SK-N-SH (cell line): ENCODE results near the gene UBE2S. TPM values are rescaled to one million over a fixed set of nuclear protein-coding genes. Genes with fewer than 3 reads are reported as not detected.

Experiments
- CTCF ChIA-PET: fragments of 300-600, 350-600 bp; formaldehyde crosslinking; extraction: SDS; loops from one replicate; lab custom pipeline; 2021; lab: Yijun Ruan, JAX
- POLR2A ChIA-PET: fragments of 350-600 bp; sonication (Branson Sonifier 250); formaldehyde crosslinking; extraction: SDS; loops from one replicate; lab custom pipeline; 2020; ENCODE audit warnings: antibody characterized with exemption, inconsistent platforms; lab: Yijun Ruan, JAX
- DNase-seq: peaks from one replicate; pipeline ENCODE4 v3.0.0; 2012
- H2AFZ ChIP-seq: fragments of 200-600 bp; sonication (generic); 2 replicates; pipeline ENCODE4 v1.8.1; 2016; ENCODE audit warnings: antibody characterized with exemption, mild to moderate bottlenecking, low read depth
- H3F3A ChIP-seq: fragments of 200-600 bp; sonication (generic); replicated peaks from 2 replicates; pipeline ENCODE3; 2016; ENCODE audit warnings: antibody characterized with exemption, mild to moderate bottlenecking; ENCODE audit not compliant: insufficient read depth
- H3K27ac ChIP-seq, 2 experiments: fragments of 200-500 bp in 1 of 2; fragments of 200-600 bp in 1 of 2; sonication (Bioruptor generic) in 1 of 2; sonication (generic), shearing (Covaris generic) in 1 of 2; 2 replicates each; pipeline versions ENCODE4 v1.5.1 to v1.6.1; 2014 to 2016; ENCODE audit warnings: low read depth in 2 of 2, inconsistent platforms in 1 of 2, low read length in 1 of 2, mild to moderate bottlenecking in 1 of 2, mixed read lengths in 1 of 2
- H3K27me3 ChIP-seq: fragments of 200-600 bp; sonication (generic), shearing (Covaris generic); 2 replicates; pipeline ENCODE4 v1.6.1; 2016; ENCODE audit warnings: mixed run types; ENCODE audit not compliant: insufficient read depth
- H3K36me3 ChIP-seq, 2 experiments: fragments of 200-500 bp in 1 of 2; fragments of 200-600 bp in 1 of 2; sonication (Bioruptor generic) in 1 of 2; sonication (generic) in 1 of 2; replicated peaks in 1 of 2; 2 replicates each; pipeline versions ENCODE3 to v1.5.1; 2014 to 2016; ENCODE audit warnings: low read length in 1 of 2, mild to moderate bottlenecking in 1 of 2; ENCODE audit not compliant: insufficient read depth in 2 of 2, control insufficient read depth in 1 of 2
- H3K4me1 ChIP-seq, 2 experiments: fragments of 200-500 bp in 1 of 2; fragments of 200-600 bp in 1 of 2; sonication (Bioruptor generic) in 1 of 2; sonication (generic), shearing (Covaris generic) in 1 of 2; 2 replicates each; pipeline versions ENCODE4 v1.5.1 to v1.6.1; 2014 to 2016; ENCODE audit warnings: low read depth in 1 of 2, low read length in 1 of 2, mixed run types in 1 of 2; ENCODE audit not compliant: insufficient read depth in 2 of 2, control insufficient read depth in 1 of 2
- H3K4me2 ChIP-seq: fragments of 200-600 bp; sonication (generic), shearing (Covaris generic); 2 replicates; pipeline ENCODE4 v1.6.1; 2017; ENCODE audit warnings: mixed run types
- H3K4me3 ChIP-seq, 2 experiments: fragments of 200-500 bp in 1 of 2; fragments of 200-600 bp in 1 of 2; sonication (Bioruptor generic) in 1 of 2; sonication (generic), shearing (Covaris generic) in 1 of 2; 2 replicates each; pipeline versions ENCODE4 v1.5.1 to v1.8.1; 2014 to 2016; ENCODE audit warnings: low read depth in 2 of 2, inconsistent platforms in 1 of 2, low read length in 1 of 2, mild to moderate bottlenecking in 1 of 2, mixed read lengths in 1 of 2, moderate library complexity in 1 of 2
- H3K79me2 ChIP-seq: fragments of 200-600 bp; sonication (generic); 2 replicates; pipeline ENCODE4 v1.8.1; 2017; ENCODE audit warnings: mild to moderate bottlenecking; ENCODE audit not compliant: insufficient read depth
- H3K9ac ChIP-seq: fragments of 200-600 bp; sonication (generic); 2 replicates; pipeline ENCODE4 v1.6.1; 2017; ENCODE audit warnings: mixed run types
- H3K9me2 ChIP-seq: fragments of 200-600 bp; sonication (generic); 2 replicates; pipeline ENCODE4 v1.6.1; 2017; ENCODE audit warnings: mixed run types
- H3K9me3 ChIP-seq: fragments of 200-600 bp; sonication (generic); 2 replicates; pipeline ENCODE4 v1.6.1; 2017; ENCODE audit warnings: mixed run types, mild to moderate bottlenecking, moderate library complexity
- H4K20me1 ChIP-seq: fragments of 200-600 bp; sonication (generic); 2 replicates; pipeline ENCODE4 v1.6.1; 2017; ENCODE audit warnings: mild to moderate bottlenecking, mixed run types; ENCODE audit not compliant: insufficient read depth
- CHD2 ChIP-seq: fragments of 150-350 bp; IDR thresholded peaks from 2 replicates; pipeline ENCODE4 v1.6.1; 2018; ENCODE audit warnings: low read length; ENCODE audit not compliant: partially characterized antibody
- ELF1 ChIP-seq: IDR thresholded peaks from 2 replicates; pipeline ENCODE4 v1.4.0; 2012
- EZH2phosphoT487 ChIP-seq: fragments of 200-600 bp; sonication (generic); IDR thresholded peaks from 2 replicates; pipeline ENCODE4 v1.6.1; 2017; ENCODE audit warnings: low read depth, mixed run types, mild to moderate bottlenecking, antibody characterized with exemption, moderate library complexity, borderline replicate concordance
- FOSL2 ChIP-seq: IDR thresholded peaks from 2 replicates; pipeline ENCODE4 v1.4.0; 2012; ENCODE audit warnings: low read depth, mild to moderate bottlenecking, moderate library complexity, borderline replicate concordance
- GABPA ChIP-seq: IDR thresholded peaks from 2 replicates; pipeline ENCODE4 v1.4.0; 2012; ENCODE audit warnings: low read depth, mild to moderate bottlenecking
- JUND ChIP-seq: IDR thresholded peaks from 2 replicates; pipeline ENCODE4 v1.4.0; 2012
- MAX ChIP-seq: IDR thresholded peaks from 2 replicates; pipeline ENCODE4 v1.4.0; 2012; ENCODE audit warnings: low read depth
- MXI1 ChIP-seq: IDR thresholded peaks from 2 replicates; pipeline ENCODE4 v1.6.1; 2012; ENCODE audit warnings: mild to moderate bottlenecking, low read depth, low read length, improper control_type of control experiment
- PBX3 ChIP-seq: IDR thresholded peaks from 2 replicates; pipeline ENCODE4; 2012
- POLR2AphosphoS5 ChIP-seq: IDR thresholded peaks from 2 replicates; pipeline ENCODE4 v1.6.1; 2012; ENCODE audit warnings: low read depth, low read length
- RAD21 ChIP-seq: IDR thresholded peaks from 2 replicates; pipeline ENCODE4 v1.6.1; 2012; ENCODE audit warnings: mild to moderate bottlenecking, low read length
- RCOR1 ChIP-seq: fragments of 150-350 bp; IDR thresholded peaks from 2 replicates; pipeline ENCODE4 v1.6.1; 2017; ENCODE audit warnings: antibody characterized with exemption, low read length
- RFX5 ChIP-seq: IDR thresholded peaks from 2 replicates; pipeline ENCODE4 v1.6.1; 2012; ENCODE audit warnings: mild to moderate bottlenecking, improper control_type of control experiment, low read length
- YY1 ChIP-seq: IDR thresholded peaks from 2 replicates; pipeline ENCODE4 v1.4.0; 2012; ENCODE audit warnings: low read depth, mild to moderate bottlenecking
- WGBS: methylation state at CpG from one replicate; pipeline ENCODE4 v1.1.6; 2017; ENCODE audit warnings: low lambda C conversion rate; 5-methylcytosine and 5-hydroxymethylcytosine counted together
- polyA plus RNA-seq, 3 experiments: library from polyadenylated mRNA; depleted of rRNA; stranded (reverse); fragments of >200 nt; gene quantifications; 2 replicates each; pipeline ENCODE4 v1.2.3, GENCODE V29; 2012
- TF ChIP-seq, protein P1 (sequence below): fragments of 200-600 bp; sonication (generic); IDR thresholded peaks from 2 replicates; pipeline ENCODE4 v1.6.1; 2017; ENCODE audit warnings: antibody characterized with exemption, mild to moderate bottlenecking, moderate library complexity
- TF ChIP-seq, protein P2 (sequence below): fragments of 150-350 bp; IDR thresholded peaks from 2 replicates; pipeline ENCODE4 v1.6.1; 2017; ENCODE audit warnings: antibody characterized with exemption, low read length, low read depth, borderline replicate concordance
- TF ChIP-seq, protein P3 (sequence below): IDR thresholded peaks from 2 replicates; pipeline ENCODE4 v1.6.1; 2012; ENCODE audit warnings: mild to moderate bottlenecking, low read depth, low read length, moderate library complexity

The UBE2S gene
- polyA plus RNA-seq, 1 of the 3 experiments (the other 2 are of a cell fraction), result 133 TPM

GRCh38 chr19:55431183-55431582 lies 23.6 kb upstream of the UBE2S start:
- H3K9me2 ChIP-seq, result no peaks in the 10 kb centered on the region
- 88% methylated on average over 1 of the region's 1 CpG for WGBS
- DNase-seq, result no peak
- no peaks in the 10 kb centered on the region; the same call in 1 of the 2 replicates for H3K27me3 ChIP-seq
- no peak overlapping the region for H2AFZ ChIP-seq
- H3K9ac ChIP-seq, result no peak overlapping the region
- TF ChIP-seq POLR2AphosphoS5, result no peak
- TF ChIP-seq MXI1, result no peak
- no peak for TF ChIP-seq RCOR1
- no peak for TF ChIP-seq ELF1
- TF ChIP-seq YY1, result no peak
- no peak for TF ChIP-seq EZH2phosphoT487
- no peak for TF ChIP-seq RFX5
- TF ChIP-seq MAX, result no peak
- TF ChIP-seq, protein P1, sequence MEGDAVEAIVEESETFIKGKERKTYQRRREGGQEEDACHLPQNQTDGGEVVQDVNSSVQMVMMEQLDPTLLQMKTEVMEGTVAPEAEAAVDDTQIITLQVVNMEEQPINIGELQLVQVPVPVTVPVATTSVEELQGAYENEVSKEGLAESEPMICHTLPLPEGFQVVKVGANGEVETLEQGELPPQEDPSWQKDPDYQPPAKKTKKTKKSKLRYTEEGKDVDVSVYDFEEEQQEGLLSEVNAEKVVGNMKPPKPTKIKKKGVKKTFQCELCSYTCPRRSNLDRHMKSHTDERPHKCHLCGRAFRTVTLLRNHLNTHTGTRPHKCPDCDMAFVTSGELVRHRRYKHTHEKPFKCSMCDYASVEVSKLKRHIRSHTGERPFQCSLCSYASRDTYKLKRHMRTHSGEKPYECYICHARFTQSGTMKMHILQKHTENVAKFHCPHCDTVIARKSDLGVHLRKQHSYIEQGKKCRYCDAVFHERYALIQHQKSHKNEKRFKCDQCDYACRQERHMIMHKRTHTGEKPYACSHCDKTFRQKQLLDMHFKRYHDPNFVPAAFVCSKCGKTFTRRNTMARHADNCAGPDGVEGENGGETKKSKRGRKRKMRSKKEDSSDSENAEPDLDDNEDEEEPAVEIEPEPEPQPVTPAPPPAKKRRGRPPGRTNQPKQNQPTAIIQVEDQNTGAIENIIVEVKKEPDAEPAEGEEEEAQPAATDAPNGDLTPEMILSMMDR, result no peak
- TF ChIP-seq, protein P2, sequence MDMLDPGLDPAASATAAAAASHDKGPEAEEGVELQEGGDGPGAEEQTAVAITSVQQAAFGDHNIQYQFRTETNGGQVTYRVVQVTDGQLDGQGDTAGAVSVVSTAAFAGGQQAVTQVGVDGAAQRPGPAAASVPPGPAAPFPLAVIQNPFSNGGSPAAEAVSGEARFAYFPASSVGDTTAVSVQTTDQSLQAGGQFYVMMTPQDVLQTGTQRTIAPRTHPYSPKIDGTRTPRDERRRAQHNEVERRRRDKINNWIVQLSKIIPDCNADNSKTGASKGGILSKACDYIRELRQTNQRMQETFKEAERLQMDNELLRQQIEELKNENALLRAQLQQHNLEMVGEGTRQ, result no peak
- TF ChIP-seq FOSL2, result no peak
- TF ChIP-seq RAD21, result no peak
- no peak for TF ChIP-seq JUND
- H3K79me2 ChIP-seq, result no peaks in the 10 kb centered on the region
- no peaks in the 10 kb centered on the region for H3K9me3 ChIP-seq
- ChIA-PET POLR2A (no interaction called here), CTCF (no interaction called here)
- H3F3A ChIP-seq, result no peaks in the 10 kb centered on the region
- no peaks in the 10 kb centered on the region for H3K4me1 ChIP-seq
- no peaks in the 10 kb centered on the region for H3K36me3 ChIP-seq
- no peak overlapping the region for H3K4me3 ChIP-seq
- no peaks in the 10 kb centered on the region for H4K20me1 ChIP-seq
- no peak overlapping the region for H3K27ac ChIP-seq
- H3K4me2 ChIP-seq, result no peak overlapping the region

GRCh38 chr19:55426042-55426441 lies 18.5 kb upstream of the UBE2S start:
- Histone ChIP-seq H4K20me1 (no peaks in the 10 kb centered on the region), H3F3A (no peaks in the 10 kb centered on the region), H3K4me3 (no peak overlapping the region), H3K9me2 (no peaks in the 10 kb centered on the region), H3K27me3 (no peaks in the 10 kb centered on the region; the same call in 1 of the 2 replicates), H3K36me3 (no peaks in the 10 kb centered on the region), H2AFZ (no peak overlapping the region), H3K4me2 (no peak overlapping the region), H3K4me1 (no peaks in the 10 kb centered on the region), H3K79me2 (no peaks in the 10 kb centered on the region), H3K27ac (no peak overlapping the region), H3K9me3 (no peaks in the 10 kb centered on the region), H3K9ac (no peak overlapping the region)
- ChIA-PET CTCF (interaction anchor here (4.1 kb wide), 1 partner anchor 7 kb away, joined by 30 read pairs; no protein-coding TSS in a partner anchor), POLR2A (no interaction called here)
- 25% methylated on average over 2 of the region's 2 CpGs for WGBS
- TF ChIP-seq CHD2 (no peak), GABPA (no peak), PBX3 (no peak), RFX5 (no peak)
- TF ChIP-seq, protein P3, sequence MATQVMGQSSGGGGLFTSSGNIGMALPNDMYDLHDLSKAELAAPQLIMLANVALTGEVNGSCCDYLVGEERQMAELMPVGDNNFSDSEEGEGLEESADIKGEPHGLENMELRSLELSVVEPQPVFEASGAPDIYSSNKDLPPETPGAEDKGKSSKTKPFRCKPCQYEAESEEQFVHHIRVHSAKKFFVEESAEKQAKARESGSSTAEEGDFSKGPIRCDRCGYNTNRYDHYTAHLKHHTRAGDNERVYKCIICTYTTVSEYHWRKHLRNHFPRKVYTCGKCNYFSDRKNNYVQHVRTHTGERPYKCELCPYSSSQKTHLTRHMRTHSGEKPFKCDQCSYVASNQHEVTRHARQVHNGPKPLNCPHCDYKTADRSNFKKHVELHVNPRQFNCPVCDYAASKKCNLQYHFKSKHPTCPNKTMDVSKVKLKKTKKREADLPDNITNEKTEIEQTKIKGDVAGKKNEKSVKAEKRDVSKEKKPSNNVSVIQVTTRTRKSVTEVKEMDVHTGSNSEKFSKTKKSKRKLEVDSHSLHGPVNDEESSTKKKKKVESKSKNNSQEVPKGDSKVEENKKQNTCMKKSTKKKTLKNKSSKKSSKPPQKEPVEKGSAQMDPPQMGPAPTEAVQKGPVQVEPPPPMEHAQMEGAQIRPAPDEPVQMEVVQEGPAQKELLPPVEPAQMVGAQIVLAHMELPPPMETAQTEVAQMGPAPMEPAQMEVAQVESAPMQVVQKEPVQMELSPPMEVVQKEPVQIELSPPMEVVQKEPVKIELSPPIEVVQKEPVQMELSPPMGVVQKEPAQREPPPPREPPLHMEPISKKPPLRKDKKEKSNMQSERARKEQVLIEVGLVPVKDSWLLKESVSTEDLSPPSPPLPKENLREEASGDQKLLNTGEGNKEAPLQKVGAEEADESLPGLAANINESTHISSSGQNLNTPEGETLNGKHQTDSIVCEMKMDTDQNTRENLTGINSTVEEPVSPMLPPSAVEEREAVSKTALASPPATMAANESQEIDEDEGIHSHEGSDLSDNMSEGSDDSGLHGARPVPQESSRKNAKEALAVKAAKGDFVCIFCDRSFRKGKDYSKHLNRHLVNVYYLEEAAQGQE, result no peak
- TF ChIP-seq, protein P1, result no peak
- TF ChIP-seq, protein P2, result no peak
- no peak for DNase-seq
